Fibroblast of villous mesenchyme (primary cell): Measurements from ENCODE around the gene AURKAIP1. TPM values are rescaled to one million over a fixed set of nuclear protein-coding genes. Genes with fewer than 3 reads are reported as not detected.

Experiments
- DNase-seq: peaks from one replicate; pipeline ENCODE4 v3.0.0-alpha.2; 2010; ENCODE audit warnings: low read depth
- H3K4me3 ChIP-seq: 2 replicates; pipeline ENCODE4 v1.5.1; 2011; ENCODE audit warnings: low read depth, mild to moderate bottlenecking, low read length
- total RNA-seq: library from RNA; depleted of rRNA; stranded (reverse); fragments of >200 nt; gene quantifications from 2 replicates; pipeline ENCODE4 v1.2.3, GENCODE V29; 2012
- TF ChIP-seq, protein P1 (sequence below): IDR thresholded peaks from 2 replicates; pipeline ENCODE4 v1.5.1; 2012; ENCODE audit warnings: low read depth, mild to moderate bottlenecking, low read length; ENCODE audit not compliant: insufficient read depth

AURKAIP1 gene
- total RNA-seq, 1 donor, result 94.1 TPM

GRCh38 chr1:1347663-1348419 lies 27.2 kb downstream of the AURKAIP1 start:
- TF ChIP-seq, protein P1, sequence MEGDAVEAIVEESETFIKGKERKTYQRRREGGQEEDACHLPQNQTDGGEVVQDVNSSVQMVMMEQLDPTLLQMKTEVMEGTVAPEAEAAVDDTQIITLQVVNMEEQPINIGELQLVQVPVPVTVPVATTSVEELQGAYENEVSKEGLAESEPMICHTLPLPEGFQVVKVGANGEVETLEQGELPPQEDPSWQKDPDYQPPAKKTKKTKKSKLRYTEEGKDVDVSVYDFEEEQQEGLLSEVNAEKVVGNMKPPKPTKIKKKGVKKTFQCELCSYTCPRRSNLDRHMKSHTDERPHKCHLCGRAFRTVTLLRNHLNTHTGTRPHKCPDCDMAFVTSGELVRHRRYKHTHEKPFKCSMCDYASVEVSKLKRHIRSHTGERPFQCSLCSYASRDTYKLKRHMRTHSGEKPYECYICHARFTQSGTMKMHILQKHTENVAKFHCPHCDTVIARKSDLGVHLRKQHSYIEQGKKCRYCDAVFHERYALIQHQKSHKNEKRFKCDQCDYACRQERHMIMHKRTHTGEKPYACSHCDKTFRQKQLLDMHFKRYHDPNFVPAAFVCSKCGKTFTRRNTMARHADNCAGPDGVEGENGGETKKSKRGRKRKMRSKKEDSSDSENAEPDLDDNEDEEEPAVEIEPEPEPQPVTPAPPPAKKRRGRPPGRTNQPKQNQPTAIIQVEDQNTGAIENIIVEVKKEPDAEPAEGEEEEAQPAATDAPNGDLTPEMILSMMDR, result no peak
- DNase-seq, result peak; percentile 43
- peak overlapping the region; percentile 71 for H3K4me3 ChIP-seq

- TF ChIP-seq, protein P1, result no peak
- no peak for DNase-seq
- peak overlapping the region; percentile 71 for H3K4me3 ChIP-seq
Measured at GRCh38 chr1:1347026-1347595, 27.9 kb downstream of the AURKAIP1 start.

- TF ChIP-seq, protein P1, result no peak
- no peak for DNase-seq
- no peak overlapping the region for H3K4me3 ChIP-seq
Measured at GRCh38 chr1:1346501-1346890, 28.5 kb downstream of the AURKAIP1 start.

DNA sequence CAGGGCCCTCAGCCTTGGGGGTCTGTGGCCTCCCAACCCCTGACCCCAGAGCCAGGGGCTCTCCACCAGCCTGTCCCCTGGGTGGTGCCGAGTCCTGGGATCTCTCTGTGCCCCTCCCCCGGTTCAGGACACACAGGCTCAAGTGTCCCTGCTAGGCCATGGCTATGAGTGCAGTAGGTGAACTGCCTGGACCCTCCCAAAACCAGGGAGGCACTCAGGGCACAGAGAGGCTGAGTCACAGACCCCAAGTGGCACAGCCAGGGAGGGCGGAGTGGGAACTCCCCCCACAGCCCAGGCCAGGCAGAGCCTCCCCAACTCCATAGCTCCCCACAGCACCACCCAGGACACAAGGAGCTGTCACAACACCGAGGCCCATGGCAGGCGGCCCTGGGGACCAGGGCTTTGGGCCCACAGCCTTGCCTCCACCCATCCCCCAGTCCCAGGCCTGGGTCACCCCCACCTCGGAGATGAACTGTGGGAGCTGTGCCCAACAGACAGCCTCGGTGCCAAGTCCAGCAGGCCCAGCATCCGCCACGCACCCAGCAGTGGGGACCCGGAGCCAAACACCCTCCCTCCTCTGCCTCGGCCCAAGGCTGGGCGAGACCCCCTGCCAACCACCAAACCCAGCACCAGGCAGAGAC lies 29.0 kb downstream of the AURKAIP1 start:
- no peak overlapping the region for H3K4me3 ChIP-seq
- no peak for DNase-seq
- TF ChIP-seq, protein P1, result no peak

GRCh38 chr1:1345384-1345783 lies 29.6 kb downstream of the AURKAIP1 start:
- DNase-seq, result no peak
- H3K4me3 ChIP-seq, result no peak overlapping the region
- TF ChIP-seq, protein P1, result no peak

DNA sequence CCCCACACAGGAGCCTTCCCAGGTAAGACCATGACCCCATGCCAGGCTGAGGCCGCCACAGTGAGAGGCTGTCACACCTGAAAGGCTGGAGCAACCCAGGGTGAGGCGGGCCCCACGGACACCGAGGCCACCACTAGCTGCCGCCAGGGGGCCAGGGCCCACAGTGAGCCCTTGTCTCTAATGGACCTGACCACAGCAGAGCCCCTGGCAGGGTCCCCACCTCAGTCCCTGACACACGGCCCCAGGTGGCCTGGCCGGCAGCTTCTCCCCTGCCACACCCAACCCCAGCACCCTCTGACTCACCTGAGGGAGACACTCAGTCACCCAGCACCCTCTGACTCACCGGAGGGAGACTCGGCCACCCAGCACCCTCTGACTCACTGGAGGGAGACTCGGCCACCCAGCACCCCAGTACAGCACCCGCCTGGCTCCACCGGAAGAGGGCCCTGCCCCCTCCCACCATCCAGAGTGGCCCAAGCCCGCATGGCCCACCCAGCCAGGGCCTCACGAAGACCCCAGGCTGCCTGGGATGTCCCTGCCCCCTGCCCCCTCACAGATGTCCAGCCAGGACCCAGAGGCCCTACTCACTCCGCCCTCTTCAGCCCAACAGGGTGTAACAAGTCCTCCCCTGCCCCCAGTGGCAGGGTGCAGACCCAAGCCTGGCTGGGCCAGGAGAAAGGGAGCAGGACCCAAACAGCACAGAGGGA lies 30.2 kb downstream of the AURKAIP1 start:
- H3K4me3 ChIP-seq, result no peak overlapping the region

More for the DNA sequence above, 30.2 kb downstream of the AURKAIP1 start:
- DNase-seq, result peak; percentile 75
- TF ChIP-seq, protein P1, result peak; percentile 48
